SU-DHL-6 (cell line): Measurements from ENCODE around the gene COL11A1.

Experiments used
- H2AFZ ChIP-seq: fragments of 200-600 bp; sonication (generic); 2 replicates; pipeline ENCODE4 v1.6.1; 2014; ENCODE audit warnings: low read depth, mild to moderate bottlenecking, moderate library complexity, mixed read lengths, antibody characterized with exemption, low read length; ENCODE audit not compliant: severe bottlenecking
- H3F3A ChIP-seq: fragments of 200-600 bp; shearing (Covaris generic); 2 replicates; pipeline ENCODE4 v1.6.0; 2016; ENCODE audit warnings: antibody characterized with exemption, mild to moderate bottlenecking; ENCODE audit not compliant: insufficient read depth
- H3K27ac ChIP-seq: fragments of 200-600 bp; sonication (generic); 2 replicates; pipeline ENCODE4 v1.5.1; 2016; ENCODE audit warnings: low read depth, mild to moderate bottlenecking, low read length, moderate library complexity, mixed read lengths
- H3K27me3 ChIP-seq: fragments of 200-600 bp; sonication (generic), shearing (Covaris generic); 2 replicates; pipeline ENCODE4 v1.6.0; 2014; ENCODE audit warnings: mild to moderate bottlenecking, low read length
- H3K36me3 ChIP-seq: fragments of 200-600 bp; sonication (generic); 2 replicates; pipeline ENCODE4 v1.6.1; 2014; ENCODE audit warnings: mild to moderate bottlenecking, low read length, mixed read lengths
- H3K4me2 ChIP-seq: fragments of 300-600, 200-600 bp; shearing (Covaris generic), sonication (generic); 2 replicates; pipeline ENCODE4 v1.6.0; 2014; ENCODE audit warnings: low read length, low read depth, mild to moderate bottlenecking; ENCODE audit not compliant: poor library complexity, severe bottlenecking
- H3K4me3 ChIP-seq: fragments of 200-600 bp; sonication (generic); 2 replicates; pipeline ENCODE4 v1.5.1; 2014; ENCODE audit warnings: antibody characterized with exemption, low read length, mild to moderate bottlenecking, mixed read lengths; ENCODE audit not compliant: insufficient read depth, poor library complexity, severe bottlenecking
- H3K79me2 ChIP-seq: fragments of 200-600 bp; sonication (generic); 2 replicates; pipeline ENCODE4 v1.6.1; 2014; ENCODE audit warnings: mild to moderate bottlenecking, low read length, moderate library complexity; ENCODE audit not compliant: insufficient read depth
- H3K9ac ChIP-seq: fragments of 200-600 bp; sonication (generic); 2 replicates; pipeline ENCODE4 v1.7.0; 2014; ENCODE audit warnings: mild to moderate bottlenecking, low read length
- H3K9me2 ChIP-seq: fragments of 200-600 bp; sonication (generic); replicated peaks from 2 replicates; pipeline ENCODE4 v1.6.1; 2014; ENCODE audit warnings: low read length; ENCODE audit not compliant: insufficient read depth
- H3K9me3 ChIP-seq: fragments of 200-600 bp; sonication (generic); 2 replicates; pipeline ENCODE4 v1.6.1; 2014; ENCODE audit warnings: low read length, mixed read lengths; ENCODE audit not compliant: insufficient read depth
- H4K20me1 ChIP-seq: fragments of 200-600 bp; sonication (generic); 2 replicates; pipeline ENCODE4 v1.6.1; 2014; ENCODE audit warnings: low read depth, mild to moderate bottlenecking, antibody characterized with exemption, low read length, moderate library complexity, mixed read lengths
- CTCF ChIP-seq: fragments of 200-600 bp; sonication (generic); IDR thresholded peaks from one replicate; pipeline ENCODE4 v1.5.1; 2017; ENCODE audit warnings: antibody characterized with exemption, mild to moderate bottlenecking, low read length, moderate library complexity; ENCODE audit not compliant: insufficient read depth, poor library complexity, severe bottlenecking
- EZH2phosphoT487 ChIP-seq: fragments of 200-600 bp; sonication (generic), shearing (Covaris generic); conservative IDR thresholded peaks from 2 replicates; pipeline ENCODE4 v1.6.1; 2018; ENCODE audit warnings: mild to moderate bottlenecking, antibody characterized with exemption, low read length, moderate library complexity, mixed read lengths

COL11A1 gene

GRCh38 chr1:103108376-103109150 lies at the start of gene COL11A1:
TSS of gene COL11A1 (minus strand) at chr1:103108522. CDS start at chr1:103108178, 344 bp downstream.
- Histone ChIP-seq H3K4me2 (no peak within 1 kb of the TSS), H3F3A (no peaks in the 10 kb centered on the region), H3K9me2 (no peaks in the 10 kb centered on the region), H2AFZ (no peak within 1 kb of the TSS), H3K27ac (no peak within 1 kb of the TSS), H3K9ac (no peak within 1 kb of the TSS), H4K20me1 (no peaks in the 10 kb centered on the region), H3K79me2 (no peaks in the 10 kb centered on the region), H3K4me3 (no peak within 1 kb of the TSS), H3K9me3 (no peaks in the 10 kb centered on the region), H3K36me3 (no peaks in the 10 kb centered on the region), H3K27me3 (no peaks in the 10 kb centered on the region)
- TF ChIP-seq CTCF = no peak
- no peak for TF ChIP-seq EZH2phosphoT487

DNA sequence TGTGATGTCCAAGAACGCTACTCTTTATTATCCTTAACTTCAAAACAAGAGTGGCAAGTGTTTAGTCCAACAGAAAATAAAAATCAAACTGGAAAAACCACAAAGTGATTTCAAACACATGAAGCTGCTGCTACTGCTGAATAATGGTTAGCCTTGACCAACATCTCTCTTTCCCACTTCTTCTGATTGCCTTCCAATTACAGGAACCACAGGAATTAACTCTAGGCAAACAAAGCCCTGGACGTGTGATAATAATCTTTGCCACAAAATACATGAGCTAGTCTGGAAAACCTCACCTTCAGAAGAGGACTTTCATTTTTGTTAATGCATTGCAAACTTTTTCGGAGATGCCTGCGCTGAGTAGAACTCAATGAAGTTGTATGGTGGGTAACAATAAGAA lies 48.6 kb upstream of the COL11A1 start:
- no peaks in the 10 kb centered on the region for H3K9me3 ChIP-seq
- no peak for TF ChIP-seq EZH2phosphoT487
- no peak for TF ChIP-seq CTCF
- H3K79me2 ChIP-seq = no peaks in the 10 kb centered on the region
- no peaks in the 10 kb centered on the region for H4K20me1 ChIP-seq
- no peak overlapping the region for H2AFZ ChIP-seq
- H3K9me2 ChIP-seq = no peaks in the 10 kb centered on the region
- no peak overlapping the region for H3K4me3 ChIP-seq
- H3K27ac ChIP-seq = no peak overlapping the region
- no peaks in the 10 kb centered on the region for H3K27me3 ChIP-seq
- H3K4me2 ChIP-seq = no peak overlapping the region
- no peak overlapping the region for H3K9ac ChIP-seq
- H3F3A ChIP-seq = no peaks in the 10 kb centered on the region
- no peaks in the 10 kb centered on the region for H3K36me3 ChIP-seq

GRCh38 chr1:103146166-103146565 lies 37.8 kb upstream of the COL11A1 start:
- Histone ChIP-seq H3K27ac (no peak overlapping the region), H3K27me3 (no peaks in the 10 kb centered on the region), H3K4me3 (no peak overlapping the region), H3F3A (no peaks in the 10 kb centered on the region), H3K4me2 (no peak overlapping the region), H3K9me3 (no peaks in the 10 kb centered on the region), H3K36me3 (no peaks in the 10 kb centered on the region), H3K9ac (no peak overlapping the region), H3K79me2 (no peaks in the 10 kb centered on the region), H2AFZ (no peak overlapping the region), H4K20me1 (no peaks in the 10 kb centered on the region), H3K9me2 (no peaks in the 10 kb centered on the region)
- TF ChIP-seq EZH2phosphoT487 (no peak), CTCF (no peak)
